ENCODE measurements around the gene ARID1A. TPM values are rescaled to one million over a fixed set of nuclear protein-coding genes. Genes with fewer than 3 reads are reported as not detected.
"Not testable (repeated sequence)": the region's sequence is repeated elsewhere in the genome, so short reads cannot be mapped to it uniquely, and the experiment has no call there.

The ARID1A gene
- total RNA-seq, 1 experiment from 2014 or later = 16.5 TPM

DNA sequence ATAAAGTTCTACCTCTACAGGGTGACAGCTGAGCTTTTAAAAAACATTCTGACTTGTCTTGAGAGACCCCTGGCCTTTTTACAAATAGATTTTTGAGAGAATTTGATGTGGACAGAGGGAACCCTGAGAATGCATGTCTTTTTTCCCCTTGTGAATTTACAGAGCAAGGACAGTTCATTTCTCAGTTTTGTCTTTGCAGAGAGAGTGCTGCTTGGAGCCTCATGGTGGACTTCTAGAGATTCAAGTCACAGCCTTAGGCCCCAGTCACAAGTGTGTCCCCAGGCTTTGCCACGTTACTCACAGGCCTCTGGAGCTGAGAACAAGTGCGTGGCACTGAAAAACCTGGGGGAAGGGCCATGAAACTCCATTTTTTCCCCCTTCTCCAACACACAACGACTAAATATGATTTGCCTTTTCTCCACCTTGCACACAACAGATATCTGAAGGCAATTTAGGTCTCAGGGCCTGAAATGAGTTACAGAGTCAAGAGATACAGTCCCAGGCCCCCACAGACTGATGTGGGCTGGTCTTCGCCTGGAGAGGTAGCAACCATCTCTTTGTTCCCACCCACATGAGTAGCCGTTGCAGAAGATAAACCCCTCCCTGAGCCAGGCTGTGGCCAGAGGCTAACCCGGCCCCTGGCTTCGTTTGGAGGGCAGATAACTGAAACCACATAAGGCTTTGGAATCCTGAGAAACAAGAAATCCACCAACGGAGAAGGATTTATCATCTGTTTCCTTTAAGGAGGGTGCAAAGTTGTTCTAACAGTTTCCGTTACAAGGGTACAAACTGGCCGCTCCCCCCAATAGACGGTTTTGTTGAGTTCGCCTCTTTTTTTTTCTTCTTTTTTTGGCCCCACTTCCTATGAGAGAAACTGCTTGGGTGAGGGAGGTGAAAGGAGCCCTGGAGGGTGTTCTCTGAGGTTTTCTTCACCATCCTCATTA lies 90.9 kb downstream of the ARID1A start:
- DNase-seq (ENCODE audit: extremely low read depth, low read depth) = no peak

- no peak for DNase-seq (ENCODE audit: extremely low read depth, low read depth)
These were observed 91.5 kb downstream of the ARID1A start for GRCh38 chr1:26787381-26787705.

DNA sequence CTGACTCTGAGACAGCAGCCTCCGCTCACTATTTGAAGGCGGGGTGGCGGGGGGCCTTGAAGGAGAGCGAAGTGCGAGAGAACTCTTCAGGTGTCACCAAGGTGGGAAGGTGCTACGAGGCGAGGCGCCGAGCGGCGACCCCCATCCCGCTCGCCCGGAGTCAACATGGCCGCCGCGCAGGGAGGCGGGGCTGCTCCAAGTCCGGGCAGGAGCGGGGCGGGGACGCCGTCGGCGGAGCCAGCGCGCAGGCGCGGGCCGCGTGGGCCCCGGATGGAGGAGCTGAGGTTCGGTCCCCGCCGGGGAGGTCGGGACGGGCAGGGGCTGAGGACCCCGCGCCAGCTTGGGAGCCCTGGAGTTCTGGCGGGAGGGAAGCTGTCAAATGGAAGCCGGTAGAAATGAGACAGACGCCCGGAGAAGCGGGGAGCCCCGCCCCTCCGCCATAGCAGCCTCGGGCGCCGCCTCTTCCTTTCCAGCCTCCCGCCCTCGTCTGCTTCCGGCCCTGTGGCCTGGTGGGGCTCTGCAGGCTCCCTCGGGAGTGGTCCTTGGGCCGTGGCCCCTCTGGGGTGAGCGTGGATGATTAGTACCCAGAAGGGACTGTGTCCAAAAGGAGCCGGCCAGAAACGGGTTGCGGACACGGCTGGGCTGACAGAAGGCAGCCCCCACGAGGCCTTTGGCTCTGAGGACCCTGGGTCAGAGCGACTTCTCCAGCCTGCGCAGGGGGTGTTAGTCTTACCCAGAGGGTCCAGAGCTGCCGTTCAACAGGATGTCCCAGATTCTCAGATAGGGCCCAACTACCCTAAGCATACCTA lies 92.1 kb downstream of the ARID1A start, which contains the start of gene PIGV:
TSS of gene PIGV (plus strand) at position 245 of the 809 bp plus-strand sequence. CDS start 2,866 bp downstream, outside the sequence.
- peak; percentile 65 for DNase-seq (ENCODE audit: extremely low read depth, low read depth)

DNA sequence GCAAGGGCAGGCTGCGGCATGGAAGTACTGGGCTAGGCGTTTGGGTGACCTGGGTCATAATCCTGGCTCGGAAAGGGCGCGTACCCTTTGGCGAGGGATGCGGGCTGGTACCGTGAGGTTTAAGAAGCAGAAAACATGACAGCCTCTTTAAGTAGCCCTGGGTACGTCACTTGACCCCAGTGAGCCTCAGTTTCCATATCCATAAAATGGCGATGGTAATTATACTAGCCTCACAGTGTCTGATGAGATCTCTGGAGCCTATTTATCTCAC lies 92.6 kb downstream of the ARID1A start:
- no peak for DNase-seq (ENCODE audit: extremely low read depth, low read depth)

- DNase-seq (ENCODE audit: extremely low read depth, low read depth) = peak; percentile 76
These were observed 93.2 kb downstream of the ARID1A start for GRCh38 chr1:26788836-26789611.

- DNase-seq (ENCODE audit: extremely low read depth, low read depth) = no peak
These were observed 93.7 kb downstream of the ARID1A start for GRCh38 chr1:26789612-26789865.

- DNase-seq (ENCODE audit: extremely low read depth, low read depth) = no peak
These were observed 94.1 kb downstream of the ARID1A start for GRCh38 chr1:26789931-26790330.

DNA sequence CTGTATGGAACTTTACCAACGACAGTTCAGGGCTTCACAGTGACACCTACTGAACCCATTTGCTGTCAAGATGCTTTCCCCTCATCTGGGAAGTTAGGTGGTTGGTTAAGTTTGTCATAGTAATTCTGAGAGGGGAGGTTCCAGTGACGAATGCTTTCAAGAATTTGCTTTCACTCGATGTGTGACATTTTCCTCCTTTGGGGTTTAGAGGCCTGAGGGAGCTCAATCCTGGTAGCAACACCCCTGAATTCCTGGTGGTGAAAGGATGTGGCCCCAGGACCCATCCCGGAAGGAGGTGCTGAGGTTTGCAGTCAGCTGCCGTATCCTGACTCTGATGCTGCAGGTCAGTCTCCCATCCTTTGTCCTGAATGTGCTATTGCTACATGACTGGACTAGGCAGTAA lies 94.7 kb downstream of the ARID1A start:
- DNase-seq (ENCODE audit: extremely low read depth, low read depth) = no peak

DNA sequence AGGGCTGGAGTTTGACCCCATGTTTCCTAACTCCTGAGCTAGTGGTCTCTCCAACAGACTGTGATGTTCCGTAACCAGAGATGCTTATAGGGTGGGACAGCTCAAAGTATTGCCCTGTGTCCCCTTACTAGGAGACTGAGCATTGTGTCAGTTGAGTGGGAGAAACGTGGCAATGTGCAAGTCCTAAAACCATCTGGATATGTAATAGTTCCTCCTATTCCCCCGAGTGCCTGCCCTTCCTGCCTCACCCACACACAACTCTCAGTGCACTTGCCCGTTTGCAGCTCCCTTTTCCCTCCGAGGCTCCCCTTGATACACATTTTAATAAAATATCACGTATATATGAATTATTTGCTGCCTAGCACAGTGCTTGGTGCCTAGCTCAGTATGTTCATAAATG lies 95.3 kb downstream of the ARID1A start:
- no peak for DNase-seq (ENCODE audit: extremely low read depth, low read depth)

DNA sequence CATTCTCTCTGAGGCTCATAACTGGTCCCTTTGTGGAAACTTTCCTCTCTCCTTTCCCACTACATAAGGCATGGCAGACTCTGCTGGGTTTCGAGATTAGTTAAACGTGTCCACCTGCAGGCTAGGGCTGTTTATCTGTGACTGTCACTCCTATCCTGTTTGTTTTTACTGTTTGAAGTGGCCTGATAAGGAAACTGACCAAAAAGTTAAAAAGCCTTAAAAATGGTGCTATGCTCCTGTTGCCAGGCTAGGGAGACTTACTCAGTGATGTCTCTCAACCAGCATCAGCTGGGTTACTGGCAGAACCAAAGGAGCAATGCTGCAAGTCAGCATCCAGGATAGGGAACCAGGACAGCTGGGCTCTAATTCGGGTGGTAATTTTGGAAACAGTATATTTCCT lies 95.8 kb downstream of the ARID1A start:
- DNase-seq (ENCODE audit: extremely low read depth, low read depth) = no peak

DNA sequence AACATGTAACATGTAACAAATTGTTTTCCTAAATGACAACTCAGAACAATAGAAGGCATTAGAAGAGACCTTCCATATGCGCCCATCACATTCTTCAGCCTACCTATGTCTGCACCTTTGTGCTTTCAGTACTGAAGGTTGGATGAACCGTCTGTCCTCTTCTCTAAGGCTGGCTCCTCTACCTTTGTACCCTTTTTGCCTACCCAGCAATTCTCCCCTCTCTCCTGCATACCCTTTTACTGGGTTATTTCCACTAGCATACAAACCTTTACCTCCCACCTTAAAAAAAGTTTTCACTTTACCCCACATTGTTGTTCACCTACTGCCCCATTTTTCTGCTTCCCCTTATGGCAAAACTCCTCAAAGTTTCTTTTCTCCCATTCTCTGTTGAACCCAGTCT lies 97.1 kb downstream of the ARID1A start:
- no peak for DNase-seq (ENCODE audit: extremely low read depth, low read depth)

GRCh38 chr1:26794391-26794790 lies 98.6 kb downstream of the ARID1A start:
- no peak for DNase-seq (ENCODE audit: extremely low read depth, low read depth)

GRCh38 chr1:26797627-26798026 lies 101.8 kb downstream of the ARID1A start:
- DNase-seq (ENCODE audit: extremely low read depth, low read depth) = no peak

GRCh38 chr1:26799479-26800142 lies 103.8 kb downstream of the ARID1A start:
- DNase-seq (ENCODE audit: extremely low read depth, low read depth) = no peak

- not testable (repeated sequence) for DNase-seq (ENCODE audit: extremely low read depth, low read depth)
These were observed 108.1 kb downstream of the ARID1A start for GRCh38 chr1:26803932-26804331.

GRCh38 chr1:26810105-26810504 lies 114.3 kb downstream of the ARID1A start:
- peak; percentile 67 for DNase-seq (ENCODE audit: extremely low read depth, low read depth)

DNA sequence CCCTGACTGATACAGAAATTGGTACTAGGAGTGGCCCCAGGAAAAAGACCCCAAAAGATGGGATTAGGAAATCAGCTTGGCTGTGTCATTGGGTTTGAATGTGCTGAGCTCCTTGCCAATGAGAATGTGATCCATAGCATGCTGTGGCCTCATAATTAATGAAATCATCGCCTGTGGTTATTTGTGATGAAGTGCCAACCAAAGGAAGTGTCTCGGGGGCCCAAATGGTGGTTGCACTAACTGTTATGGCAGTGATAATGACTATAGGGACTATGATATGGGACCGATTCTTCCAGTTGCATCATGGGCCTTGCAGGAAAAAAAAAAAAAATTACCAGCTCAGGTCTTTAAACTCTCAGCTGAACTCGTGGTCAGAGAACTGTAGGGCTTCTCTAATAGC lies 115.2 kb downstream of the ARID1A start:
- DNase-seq (ENCODE audit: extremely low read depth, low read depth) = no peak

DNA sequence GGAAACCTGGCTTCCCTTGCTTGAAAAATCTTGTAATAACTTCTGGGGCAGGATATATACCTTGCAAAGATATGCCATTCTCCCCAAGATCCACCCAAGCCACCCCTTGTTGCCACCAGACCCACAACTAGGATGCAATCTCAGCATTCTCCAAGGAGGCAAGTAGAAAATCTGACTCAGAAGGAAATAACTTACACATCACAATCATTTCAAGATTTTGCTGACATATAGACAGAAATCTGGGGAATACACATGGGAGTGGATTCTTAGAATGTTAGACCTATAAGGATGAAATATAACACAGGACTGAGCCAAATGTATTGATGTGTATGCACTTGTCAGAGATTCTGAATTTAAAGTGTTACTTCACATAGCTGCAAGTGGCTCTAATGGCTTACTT lies 115.9 kb downstream of the ARID1A start:
- DNase-seq (ENCODE audit: extremely low read depth, low read depth) = no peak

- DNase-seq (ENCODE audit: extremely low read depth, low read depth) = no peak
These were observed 118.6 kb downstream of the ARID1A start for GRCh38 chr1:26814377-26814776.

- DNase-seq (ENCODE audit: extremely low read depth, low read depth) = no peak
These were observed 119.1 kb downstream of the ARID1A start for GRCh38 chr1:26814893-26815292.

- DNase-seq (ENCODE audit: extremely low read depth, low read depth) = no peak
These were observed 125.0 kb downstream of the ARID1A start for GRCh38 chr1:26820784-26821269.
